T-helper 9 cell (primary cell): ENCODE results near the gene TMEM263.
"Not testable (repeated sequence)": the region's sequence is repeated elsewhere in the genome, so short reads cannot be mapped to it uniquely, and the experiment has no call there.

ENCODE experiments used
- DNase-seq: peaks from one replicate; pipeline ENCODE4 v3.0.0-alpha.2; 2020
- total RNA-seq, 2 donors: gene quantifications; one replicate each; lab custom pipeline; 2026; lab: John Stamatoyannopoulos, UW

The TMEM263 gene
- 36.3 to 45.6 reads per million in 2 donors for total RNA-seq

DNA sequence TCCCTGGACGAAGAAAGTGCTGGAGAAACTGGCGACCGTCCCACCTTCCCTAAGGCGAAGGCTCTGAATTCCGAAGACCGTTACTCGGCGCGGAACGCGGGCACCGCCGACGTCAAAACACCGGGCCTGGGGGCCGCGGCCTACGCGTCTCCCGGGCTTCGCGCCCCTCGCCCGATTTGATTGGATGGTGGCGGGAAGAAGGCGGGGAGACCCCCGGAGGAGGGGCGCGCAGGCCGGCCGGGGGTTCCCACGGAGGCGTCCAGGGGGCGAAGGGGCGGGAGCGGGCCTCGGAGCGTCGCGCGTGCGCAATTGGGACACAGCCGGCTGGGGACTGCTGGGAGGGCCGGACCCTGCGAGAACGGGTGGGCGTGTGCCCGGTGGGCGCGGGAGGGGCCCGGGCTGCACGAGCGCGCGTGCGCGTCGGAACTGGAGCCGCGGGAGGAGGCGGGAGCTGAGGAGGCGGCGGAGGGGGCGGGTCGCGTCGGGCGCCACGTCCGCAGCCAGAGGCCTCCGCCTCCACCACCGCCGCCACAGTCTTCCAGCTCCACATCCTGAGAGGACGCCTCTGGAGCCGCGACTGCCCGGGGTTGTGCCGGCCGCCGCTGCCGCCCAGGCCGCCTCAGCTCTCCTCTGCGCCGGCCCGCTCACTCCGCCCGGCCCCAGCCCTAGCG is at the start of gene TMEM263:
TMEM263 (plus strand) TSS at position 531 of the 671 bp plus-strand sequence. CDS start 11,210 bp downstream, outside the sequence.
- DNase-seq, result peak; percentile 82

DNA sequence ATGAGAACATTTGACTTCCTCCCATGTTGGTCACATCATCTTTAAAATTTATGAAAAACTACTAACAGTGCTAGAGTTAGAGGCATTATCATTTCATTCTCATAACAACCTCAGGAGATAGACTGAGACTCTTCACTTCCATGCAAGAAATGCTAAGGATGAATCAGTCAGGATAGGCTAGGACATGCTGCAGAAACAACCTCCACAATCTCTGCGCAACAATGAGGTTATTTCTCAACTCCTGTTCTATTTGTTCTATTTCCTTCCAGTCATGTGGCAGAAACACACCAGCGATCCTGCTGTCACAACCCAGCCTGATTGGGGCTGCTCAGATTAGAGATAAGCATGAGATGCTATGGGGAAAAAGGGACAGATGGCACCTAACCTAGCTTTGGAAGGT is 49.0 kb upstream of the TMEM263 start:
- DNase-seq, result no peak

DNA sequence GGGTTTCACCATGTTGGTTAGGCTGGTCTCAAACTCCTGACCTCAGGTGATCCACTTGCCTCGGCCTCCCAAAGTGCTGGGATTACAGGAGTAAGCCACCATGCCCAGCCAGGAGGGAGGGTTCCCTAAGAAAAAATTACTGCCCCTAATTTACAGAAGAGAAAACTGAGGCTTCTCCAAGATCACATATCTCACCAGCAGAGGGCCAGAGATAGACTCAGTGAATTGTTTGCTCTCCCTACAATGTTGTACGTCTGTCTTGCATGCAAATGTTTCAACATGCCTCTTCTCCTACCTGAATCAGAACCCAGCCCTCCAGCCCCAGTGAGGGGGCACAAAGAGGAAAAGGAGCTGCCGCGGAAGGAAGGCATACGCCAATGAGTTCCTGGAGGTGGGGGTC is 48.3 kb upstream of the TMEM263 start:
- no peak for DNase-seq

DNA sequence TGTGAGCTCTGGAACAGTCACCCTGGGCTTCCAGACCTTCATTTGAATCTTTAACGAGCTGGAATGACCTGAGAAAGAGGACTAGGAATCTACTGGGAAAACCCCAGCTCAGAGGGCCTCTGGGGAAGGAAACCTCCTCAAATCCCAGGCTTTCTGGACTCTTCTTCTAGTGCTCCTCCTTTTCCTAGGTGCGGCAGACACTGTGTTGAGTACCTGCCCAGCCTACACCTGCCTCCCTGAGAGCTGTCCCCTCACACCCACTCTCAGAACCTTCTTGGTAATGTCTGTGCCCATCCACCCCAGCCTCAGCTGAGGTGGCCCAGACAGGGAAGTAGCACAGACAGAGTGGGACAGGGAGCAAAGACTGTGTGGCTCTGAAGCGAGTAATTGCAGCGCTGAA is 47.9 kb upstream of the TMEM263 start:
- DNase-seq, result no peak

DNA sequence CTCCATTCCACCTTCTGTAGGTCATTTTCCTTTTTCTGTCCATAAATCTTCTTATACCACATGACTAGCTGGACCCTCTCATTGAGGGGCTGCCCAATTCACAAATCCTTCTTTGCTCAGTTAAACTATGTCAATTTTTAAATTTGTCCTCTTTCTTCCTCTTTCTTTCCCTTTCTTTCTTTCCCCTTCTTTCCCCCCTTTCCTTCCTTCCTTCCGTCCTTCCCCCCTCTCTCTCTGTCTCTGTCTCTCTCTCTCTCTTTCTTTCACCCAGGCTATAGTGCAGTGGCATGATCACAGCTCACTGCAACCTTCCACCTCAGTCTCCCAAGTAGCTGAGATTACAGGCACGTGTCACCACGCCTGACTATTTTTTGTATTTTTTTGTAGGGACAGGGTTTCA is 47.1 kb upstream of the TMEM263 start:
- DNase-seq, result no peak

DNA sequence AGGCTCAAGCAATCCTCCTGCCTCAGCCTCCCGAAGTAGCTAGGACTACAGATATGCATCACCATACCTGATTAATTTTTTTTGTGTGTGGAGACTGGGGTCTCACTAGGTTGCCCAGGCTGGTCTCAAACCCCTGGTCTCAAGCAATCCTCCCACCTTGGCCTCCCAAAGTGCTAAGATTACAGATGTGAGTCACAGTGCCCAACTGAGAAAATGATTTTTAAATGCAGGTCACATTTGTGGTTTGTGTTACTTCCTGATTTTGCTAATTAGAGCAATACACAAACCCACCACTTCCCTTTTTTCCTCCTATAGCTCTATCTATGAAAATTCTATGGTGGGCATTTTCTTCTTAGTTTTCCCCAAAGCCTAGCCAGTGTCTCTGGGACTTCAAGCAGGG is 45.5 kb upstream of the TMEM263 start:
- no peak for DNase-seq

DNA sequence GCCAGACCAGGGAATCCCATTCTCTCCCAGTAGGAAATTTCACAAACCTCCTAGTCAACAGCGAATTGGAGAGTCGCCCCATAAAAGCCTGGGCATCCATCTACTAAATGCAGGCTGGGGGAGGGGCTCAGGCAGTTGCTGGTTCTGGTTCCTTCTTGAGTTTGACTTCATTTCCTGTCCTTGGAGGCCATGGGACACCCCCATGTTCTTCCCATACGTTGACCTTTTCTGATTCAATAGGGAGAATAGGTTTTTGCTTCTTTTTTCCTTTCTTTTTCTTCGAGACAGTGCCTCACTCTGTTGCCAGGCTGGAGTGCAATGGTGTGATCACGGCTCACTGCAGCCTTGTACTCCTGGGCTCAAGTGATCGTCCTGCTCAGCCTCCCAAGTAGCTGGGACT is 44.1 kb upstream of the TMEM263 start:
- DNase-seq, result no peak

DNA sequence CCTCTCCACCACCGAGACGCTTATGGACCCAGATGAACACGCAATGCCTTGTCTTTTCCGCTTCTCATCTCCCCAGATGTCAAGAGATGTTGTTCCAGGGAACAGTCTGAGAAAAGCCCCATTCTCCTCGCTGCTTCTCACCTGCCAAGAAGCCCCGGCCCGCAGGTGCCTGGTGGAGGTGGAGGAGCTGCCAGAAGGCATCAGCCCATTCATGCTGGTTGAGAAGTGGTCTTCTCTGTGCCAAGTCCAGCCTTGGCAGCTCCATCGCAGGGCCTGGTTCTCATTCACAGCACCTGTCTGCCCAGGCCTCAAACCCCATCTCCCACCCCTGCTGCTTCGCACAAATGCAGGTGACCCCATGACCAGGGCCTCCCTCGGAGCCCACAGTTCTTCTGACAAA is 42.3 kb upstream of the TMEM263 start:
- no peak for DNase-seq

DNA sequence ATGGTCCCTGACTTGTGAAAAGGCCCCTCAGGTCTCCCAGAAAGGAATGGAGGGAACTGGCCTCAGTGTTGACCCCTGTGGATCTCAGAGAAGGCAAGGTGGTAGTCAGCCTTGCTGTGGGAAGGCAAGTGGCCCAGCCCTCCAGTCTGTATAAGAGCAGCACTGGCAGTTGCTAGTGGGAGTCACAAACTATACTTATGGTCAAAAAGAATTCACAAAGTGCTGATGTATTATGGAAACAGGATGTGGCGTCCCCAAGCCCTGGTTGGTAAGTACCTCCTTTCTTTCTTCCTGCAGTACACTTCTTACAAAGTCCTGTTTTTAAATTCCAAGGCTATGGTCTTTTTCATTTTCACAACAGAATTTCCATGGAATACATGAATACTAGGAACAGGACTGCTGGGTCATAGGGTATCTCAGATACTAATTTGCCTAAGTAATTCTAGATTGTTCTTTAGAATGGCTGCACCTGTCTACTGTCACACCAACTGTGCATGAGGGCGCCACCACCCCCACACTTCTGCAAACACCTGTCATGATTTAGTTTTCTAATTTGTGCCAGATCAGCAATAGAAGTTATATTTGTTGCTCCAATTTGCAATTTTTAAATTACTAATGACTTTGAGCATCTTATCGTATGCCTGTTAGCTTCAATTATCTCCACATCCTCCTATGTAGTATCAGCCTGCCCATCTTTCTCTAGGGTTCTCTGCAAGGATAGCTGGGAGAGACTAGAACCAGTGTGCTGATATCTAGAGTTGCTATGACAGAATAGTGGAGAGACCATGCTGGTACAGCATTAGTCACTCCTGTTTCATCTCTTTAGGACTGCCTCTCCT is 40.7 kb upstream of the TMEM263 start:
- no peak for DNase-seq

DNA sequence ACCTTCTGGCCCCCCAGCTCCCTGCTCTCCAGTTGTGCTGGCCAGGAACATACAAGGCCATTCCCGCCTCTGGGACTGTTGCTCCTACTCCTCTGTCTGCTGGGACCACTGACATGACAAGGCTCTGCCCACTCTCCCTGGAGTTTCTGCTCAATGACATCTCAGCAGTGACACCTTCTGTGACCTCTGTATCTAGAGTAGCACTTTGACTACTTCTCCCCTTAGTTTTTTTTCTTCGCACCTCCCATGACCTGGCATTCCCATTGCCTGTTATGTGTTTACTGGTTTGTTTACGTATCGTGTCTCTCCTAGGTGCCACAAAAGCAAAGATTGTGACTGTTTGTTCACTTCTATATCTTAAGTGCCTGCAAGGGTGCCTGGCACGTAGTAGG is 40.1 kb upstream of the TMEM263 start:
- DNase-seq, result no peak

DNA sequence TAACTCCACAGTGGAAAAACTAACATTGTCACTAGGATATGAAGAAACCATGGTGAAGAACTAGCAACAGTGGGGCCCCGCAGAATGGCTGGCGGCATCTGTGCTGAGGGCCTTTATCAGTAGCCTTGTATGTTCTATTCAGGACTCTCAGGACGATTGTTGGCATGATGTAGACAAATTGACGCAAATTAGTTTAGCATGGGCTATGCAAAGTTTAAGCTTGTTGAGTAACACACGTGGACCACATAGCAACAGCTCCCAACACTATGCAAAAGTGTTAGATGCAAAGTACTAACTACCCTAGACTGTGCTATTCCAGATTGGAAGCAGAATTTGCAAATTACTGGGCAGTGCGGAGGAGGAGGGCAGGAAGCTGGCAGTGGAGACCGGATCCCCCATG is 38.2 kb upstream of the TMEM263 start:
- no peak for DNase-seq

DNA sequence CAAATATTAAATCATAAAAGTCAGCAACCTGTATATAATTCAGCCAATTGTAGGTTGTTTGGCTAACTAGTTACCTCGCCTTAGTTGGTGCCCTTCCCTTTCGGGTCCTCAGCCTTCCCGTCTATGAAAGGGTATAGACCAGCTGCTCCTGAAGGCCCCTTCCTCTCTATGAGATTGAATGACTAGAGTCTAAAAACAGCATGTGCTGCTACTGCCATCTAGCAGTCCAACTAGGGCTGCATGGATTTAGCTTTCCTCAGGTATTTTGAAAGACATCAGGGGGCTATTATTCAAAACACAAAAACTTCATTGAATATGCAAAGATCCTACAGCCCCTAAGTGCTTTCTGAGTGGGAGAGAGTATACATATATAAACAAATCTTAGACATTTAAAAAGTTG is 37.0 kb upstream of the TMEM263 start:
- no peak for DNase-seq

DNA sequence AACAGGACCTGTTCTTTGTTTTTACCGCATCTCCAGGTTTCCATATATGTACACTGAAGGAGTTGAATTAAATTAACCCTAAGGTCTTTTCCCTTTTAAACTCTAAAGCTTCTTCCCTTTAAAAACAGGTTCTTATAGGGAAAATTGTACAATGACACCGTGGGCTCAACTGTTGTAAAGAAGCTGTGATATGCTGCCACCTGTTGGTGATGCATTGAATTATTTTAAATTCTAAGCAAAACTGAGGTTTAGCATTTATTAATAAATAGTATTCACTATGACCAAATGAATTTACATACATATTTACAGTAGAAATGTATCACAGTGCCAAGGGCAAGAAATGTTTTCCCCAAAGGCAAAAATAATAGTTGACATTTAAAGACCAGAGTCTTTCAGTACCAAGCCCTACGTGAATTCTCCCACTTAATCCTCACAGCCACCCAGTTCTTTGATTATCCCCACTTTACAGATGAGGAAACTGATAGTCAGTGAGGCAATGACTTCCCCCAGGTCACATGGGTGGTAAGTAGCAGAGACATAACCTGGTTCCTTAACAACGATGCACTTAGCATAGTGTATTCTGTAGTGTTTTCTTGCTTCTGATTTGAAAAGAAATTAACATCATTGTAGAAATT is 35.7 kb upstream of the TMEM263 start:
- DNase-seq, result peak; percentile 6

DNA sequence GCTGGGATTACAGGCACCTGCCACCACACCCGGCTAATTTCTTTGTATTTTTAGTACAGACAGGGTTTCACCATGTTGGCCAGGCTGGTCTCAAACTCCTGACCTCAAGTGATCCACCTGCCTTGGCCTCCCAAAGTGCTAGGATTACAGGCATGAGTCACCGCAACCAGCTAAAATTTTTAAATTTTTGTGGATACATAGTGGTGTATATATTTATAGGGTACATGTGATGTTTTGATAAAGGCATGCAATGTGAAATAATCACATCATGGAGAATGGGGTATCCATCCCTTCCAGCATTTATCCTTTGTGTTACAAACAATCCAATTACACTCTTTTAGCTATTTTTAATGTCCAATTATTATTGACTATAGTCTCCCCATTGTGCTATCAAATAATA is 33.7 kb upstream of the TMEM263 start:
- DNase-seq, result not testable (repeated sequence)

DNA sequence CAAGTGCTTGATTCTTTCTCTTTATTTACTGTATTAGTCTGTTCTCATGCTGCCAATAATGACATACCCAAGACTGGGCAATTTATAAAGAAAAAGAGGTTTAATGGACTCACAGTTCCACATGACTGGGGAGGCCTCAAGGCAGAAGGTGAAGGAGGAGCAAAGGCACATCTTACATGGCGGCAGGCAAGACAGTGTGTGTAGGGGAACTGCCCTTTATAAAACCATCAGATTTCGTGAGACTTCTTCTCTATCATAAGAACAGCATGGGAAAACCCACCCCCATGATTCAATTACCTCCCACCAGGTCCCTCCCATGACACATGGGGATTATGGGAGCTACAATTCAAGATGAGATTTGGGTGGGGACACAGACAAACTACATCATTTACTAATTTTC is 32.1 kb upstream of the TMEM263 start:
- DNase-seq, result not testable (repeated sequence)

DNA sequence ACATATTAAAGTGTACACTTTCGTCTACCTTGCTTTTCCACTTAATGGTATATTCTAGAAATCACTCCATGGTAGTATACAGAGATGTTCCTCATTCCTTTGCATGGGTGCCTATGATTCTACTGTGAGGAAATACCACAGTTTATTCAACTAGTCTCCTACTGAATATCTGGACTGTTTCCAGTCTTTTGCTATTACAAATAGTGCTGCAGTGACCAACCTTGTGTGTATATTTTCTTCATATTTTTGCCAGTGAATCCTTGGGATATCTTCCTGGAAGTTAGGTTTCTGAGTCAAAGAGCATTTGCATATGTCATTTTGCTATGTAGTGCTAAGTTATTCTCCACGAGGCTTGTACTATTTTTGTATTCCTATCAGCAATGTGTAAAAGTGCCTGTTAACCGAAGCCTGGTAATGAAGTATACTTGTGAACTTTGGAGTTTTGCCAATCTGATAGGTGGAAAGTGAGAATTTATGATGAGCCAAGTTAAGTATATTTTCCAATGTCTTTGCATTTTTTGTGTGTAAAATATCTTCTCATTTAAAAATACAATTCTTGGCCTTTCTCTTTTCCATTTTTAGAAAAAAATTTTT is 31.3 kb upstream of the TMEM263 start:
- no peak for DNase-seq

DNA sequence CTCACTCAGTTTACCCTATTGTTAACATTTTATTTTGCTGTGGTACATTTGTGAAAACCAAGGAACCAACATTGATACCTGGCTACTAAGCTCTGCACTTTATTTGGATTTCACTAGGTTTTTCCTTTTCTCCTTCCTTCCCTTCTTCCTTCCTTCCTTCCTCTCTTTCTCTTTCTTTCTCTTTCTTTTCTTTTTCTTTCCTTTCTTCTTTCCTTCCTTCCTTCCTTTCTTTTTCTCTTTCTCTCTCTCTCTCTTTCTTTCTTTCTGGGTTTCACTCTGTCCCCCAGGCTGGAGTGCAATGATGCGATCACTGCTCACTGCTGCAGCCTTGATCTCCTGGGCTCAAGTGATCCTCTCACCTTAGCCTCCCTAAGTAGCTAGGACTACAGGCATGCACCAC is 29.1 kb upstream of the TMEM263 start:
- DNase-seq, result no peak

DNA sequence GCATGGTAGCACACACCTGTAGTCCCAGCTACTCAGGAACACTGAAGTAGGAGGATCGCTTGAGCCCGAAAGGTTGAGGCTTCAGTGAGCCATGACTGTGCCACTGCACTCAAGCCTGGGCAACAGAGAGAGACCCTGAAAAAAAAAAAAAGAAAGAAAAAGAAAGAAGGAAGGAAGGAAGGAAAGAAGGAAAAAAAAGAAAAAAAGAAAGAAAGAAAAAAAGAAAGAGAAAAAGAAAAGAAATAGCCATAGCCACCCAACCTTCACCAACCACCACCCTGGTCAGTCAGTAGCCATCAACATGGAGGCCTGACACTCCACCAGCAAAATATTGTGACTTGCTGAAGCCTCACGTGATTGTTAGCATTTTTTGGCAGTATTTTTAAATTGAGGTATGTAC is 21.4 kb upstream of the TMEM263 start:
- DNase-seq, result no peak

DNA sequence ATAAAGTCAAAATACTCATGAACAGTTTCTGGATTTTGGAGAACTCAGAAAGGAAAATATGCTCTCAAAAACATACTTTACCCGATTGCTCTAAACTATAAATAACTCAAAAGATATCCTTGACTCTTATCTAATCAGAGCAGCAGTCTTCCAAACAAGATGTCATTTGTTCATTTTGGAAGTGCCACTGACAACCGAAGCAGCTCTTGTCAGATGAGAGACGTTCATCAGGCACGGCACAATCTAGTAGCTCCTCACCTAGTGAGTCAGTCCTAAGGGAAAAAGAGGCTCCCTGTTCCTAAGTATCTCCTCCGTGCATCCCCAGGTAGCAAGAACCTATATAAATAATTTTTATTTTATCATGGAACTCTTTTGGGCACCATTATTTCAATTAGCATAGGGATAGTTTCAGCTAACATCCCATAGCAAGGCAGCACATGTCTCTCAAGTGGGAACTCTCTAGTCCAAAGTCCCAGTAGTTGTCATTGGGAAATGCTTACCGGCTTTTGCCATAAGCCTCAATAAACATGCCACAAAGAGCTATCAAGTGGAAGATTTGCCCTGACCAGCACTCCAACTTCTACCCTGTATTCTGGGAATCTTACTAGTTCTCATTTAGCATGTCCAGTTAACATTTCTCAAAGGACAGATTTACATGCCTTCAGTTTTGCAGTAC is 14.1 kb upstream of the TMEM263 start:
- DNase-seq, result no peak

DNA sequence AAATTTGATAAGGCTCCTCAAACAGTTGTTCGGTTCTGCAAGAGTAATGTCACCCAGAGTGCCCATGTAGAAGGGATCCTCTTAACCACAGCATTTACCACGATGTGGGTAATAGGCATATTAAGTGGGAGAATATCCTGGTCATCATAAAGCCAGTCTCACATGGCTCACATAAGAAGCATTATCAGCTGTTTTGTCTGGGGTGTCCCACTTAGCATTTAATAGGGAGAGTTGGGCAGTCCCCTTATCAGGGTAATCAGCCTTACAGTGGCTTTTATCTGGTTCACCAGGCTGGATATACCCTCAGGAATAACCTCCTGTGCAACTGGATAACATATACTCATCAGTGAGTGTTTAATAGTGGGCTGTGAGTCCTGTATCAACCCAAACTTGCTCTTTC is 12.9 kb upstream of the TMEM263 start:
- no peak for DNase-seq

DNA sequence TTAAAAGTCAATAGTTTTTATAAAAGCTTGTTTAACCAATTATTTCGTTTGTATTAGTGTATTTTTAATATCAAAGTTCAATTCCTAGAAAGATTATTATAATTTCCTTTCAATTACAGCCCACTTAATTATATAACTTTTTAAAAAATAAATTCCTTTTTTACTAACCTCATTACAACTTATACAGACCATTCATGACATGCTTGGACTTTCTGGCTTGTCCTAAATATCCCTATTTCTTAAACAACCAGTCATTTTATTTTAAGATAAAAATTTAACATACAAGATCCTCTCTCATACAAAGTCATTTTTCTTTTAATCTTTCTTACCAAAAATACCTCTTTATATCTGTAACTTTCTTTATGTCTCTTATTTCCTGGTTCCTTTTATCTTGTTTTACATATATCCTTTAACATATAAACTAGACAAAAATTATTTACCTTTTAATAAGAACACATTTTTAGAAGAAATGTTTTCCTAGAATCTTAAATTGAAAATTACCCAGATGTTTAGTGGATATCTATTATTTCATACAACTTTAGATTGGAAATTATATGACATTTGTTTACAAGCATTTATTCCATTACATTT is 10.4 kb upstream of the TMEM263 start:
- no peak for DNase-seq

DNA sequence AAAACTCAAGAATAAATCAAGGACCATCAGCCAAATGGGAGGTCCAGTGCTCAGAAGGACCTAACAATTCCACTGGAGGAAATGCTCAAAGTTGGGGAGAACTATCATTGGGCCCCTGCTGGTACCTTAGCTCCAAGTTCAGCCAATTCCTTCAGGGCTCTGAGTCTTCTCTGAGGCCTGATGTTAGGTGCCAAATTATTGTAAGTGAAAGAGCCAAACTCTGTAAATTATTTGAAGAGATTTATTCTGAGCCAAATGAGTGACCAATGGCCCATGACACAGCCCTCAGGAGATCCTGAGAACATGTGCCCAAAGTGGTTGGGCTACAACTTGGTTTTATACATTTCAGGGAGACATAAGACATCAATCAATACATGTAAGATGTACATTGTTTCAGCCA is 8.2 kb upstream of the TMEM263 start:
- no peak for DNase-seq

DNA sequence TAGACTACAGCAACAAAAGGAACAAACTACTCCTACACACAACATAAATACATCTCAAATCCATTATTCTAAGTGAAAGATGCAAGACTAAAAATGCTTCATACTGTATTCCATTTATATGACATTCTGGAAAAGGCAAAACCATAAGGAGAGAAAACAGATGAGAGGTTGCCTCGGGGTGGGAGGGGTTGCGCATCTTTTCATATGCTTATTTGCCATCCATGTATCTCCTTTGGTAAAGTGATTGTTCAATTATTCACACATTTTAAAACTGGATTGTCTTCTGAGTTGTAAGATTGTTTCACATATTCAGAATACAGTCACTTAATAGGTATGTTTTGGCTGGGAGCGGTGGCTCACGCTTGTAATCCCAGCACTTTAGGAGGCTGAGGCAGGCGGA is 5.1 kb upstream of the TMEM263 start:
- DNase-seq, result no peak
